ENCODE data around the gene KIF19.

KIF19 gene

GRCh38 chr17:74367206-74367605 is 41.2 kb downstream of the KIF19 start, which contains the start of gene GPR142:
GPR142 (plus strand) TSS chr17:74367506; CDS start chr17:74369541, 2,035 bp downstream.
- no peak for DNase-seq

GRCh38 chr17:74368341-74369081 is 42.5 kb downstream of the KIF19 start:
- DNase-seq: no peak

- DNase-seq: peak; percentile 34
Measured at GRCh38 chr17:74369221-74369620, 43.2 kb downstream of the KIF19 start.

GRCh38 chr17:74369665-74370490 is 43.9 kb downstream of the KIF19 start:
- DNase-seq: no peak

- DNase-seq: no peak
Measured at GRCh38 chr17:74371653-74372147, 45.7 kb downstream of the KIF19 start.

GRCh38 chr17:74372426-74372825 is 46.4 kb downstream of the KIF19 start:
- DNase-seq: no peak

GRCh38 chr17:74373838-74374606 is 48.0 kb downstream of the KIF19 start:
- DNase-seq: no peak

GRCh38 chr17:74374858-74375257 is 48.8 kb downstream of the KIF19 start:
- DNase-seq: no peak

GRCh38 chr17:74379495-74380085 is 53.6 kb downstream of the KIF19 start:
- peak; percentile 72 for DNase-seq

GRCh38 chr17:74380086-74380958 is 54.3 kb downstream of the KIF19 start:
- DNase-seq: no peak

- no peak for DNase-seq
Measured at GRCh38 chr17:74380959-74381808, 55.2 kb downstream of the KIF19 start.

GRCh38 chr17:74383141-74383540 is 57.1 kb downstream of the KIF19 start:
- no peak for DNase-seq

- DNase-seq: no peak
Measured at GRCh38 chr17:74385201-74385600, 59.2 kb downstream of the KIF19 start.

GRCh38 chr17:74386386-74386785 is 60.4 kb downstream of the KIF19 start:
- no peak for DNase-seq

GRCh38 chr17:74387365-74388218 is 61.6 kb downstream of the KIF19 start:
- DNase-seq: no peak

GRCh38 chr17:74389084-74389753 is 63.2 kb downstream of the KIF19 start:
- no peak for DNase-seq

GRCh38 chr17:74389937-74390679 is 64.1 kb downstream of the KIF19 start:
- no peak for DNase-seq
